ENCODE measurements around the gene SORCS2. TPM values are rescaled to one million over a fixed set of nuclear protein-coding genes. Genes with fewer than 3 reads are reported as not detected.

SORCS2 gene
- total RNA-seq, 6 experiments from 2014 or later, result 0.18 to 6.2 (median 3.1) TPM

DNA sequence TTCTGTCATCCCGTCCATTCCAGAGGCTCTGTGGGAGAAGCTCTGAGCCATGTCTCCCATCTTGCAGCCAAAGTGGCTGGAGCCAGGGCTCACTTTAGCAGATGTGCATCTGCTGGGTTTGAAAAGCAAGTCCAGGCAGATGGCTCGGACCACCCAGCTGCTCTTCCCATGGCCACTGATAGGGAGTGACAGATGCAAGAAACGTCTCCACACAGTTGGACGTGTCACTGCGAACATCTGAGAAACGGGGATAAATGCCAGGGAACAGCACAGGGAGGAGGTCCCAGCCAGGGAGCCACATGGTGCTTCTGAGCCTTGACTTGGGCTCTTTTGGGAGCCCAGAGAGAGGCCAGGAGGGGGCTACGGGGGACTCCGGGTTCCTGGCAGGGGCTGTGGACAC, 505.0 kb downstream of the SORCS2 start:
- Histone ChIP-seq H3K27ac (no peak overlapping the region), H3K4me1 (no peaks in the 10 kb centered on the region), H3K4me3 (no peak overlapping the region), H3K36me3 (no peaks in the 10 kb centered on the region), H3K27me3 (no peaks in the 10 kb centered on the region), H3K9me3 (no peaks in the 10 kb centered on the region)
- intact Hi-C loops (cut with DNase I), result no loop called here
- ATAC-seq (no peak), DNase-seq (no peak)
- TF ChIP-seq POLR2A (IDR thresholded peaks at IDR 0.05), result no peak
- TF ChIP-seq, protein P1, sequence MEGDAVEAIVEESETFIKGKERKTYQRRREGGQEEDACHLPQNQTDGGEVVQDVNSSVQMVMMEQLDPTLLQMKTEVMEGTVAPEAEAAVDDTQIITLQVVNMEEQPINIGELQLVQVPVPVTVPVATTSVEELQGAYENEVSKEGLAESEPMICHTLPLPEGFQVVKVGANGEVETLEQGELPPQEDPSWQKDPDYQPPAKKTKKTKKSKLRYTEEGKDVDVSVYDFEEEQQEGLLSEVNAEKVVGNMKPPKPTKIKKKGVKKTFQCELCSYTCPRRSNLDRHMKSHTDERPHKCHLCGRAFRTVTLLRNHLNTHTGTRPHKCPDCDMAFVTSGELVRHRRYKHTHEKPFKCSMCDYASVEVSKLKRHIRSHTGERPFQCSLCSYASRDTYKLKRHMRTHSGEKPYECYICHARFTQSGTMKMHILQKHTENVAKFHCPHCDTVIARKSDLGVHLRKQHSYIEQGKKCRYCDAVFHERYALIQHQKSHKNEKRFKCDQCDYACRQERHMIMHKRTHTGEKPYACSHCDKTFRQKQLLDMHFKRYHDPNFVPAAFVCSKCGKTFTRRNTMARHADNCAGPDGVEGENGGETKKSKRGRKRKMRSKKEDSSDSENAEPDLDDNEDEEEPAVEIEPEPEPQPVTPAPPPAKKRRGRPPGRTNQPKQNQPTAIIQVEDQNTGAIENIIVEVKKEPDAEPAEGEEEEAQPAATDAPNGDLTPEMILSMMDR (IDR thresholded peaks at IDR 0.05), result no peak
- WGBS (ENCODE audit: insufficient coverage, low coverage, low lambda C conversion rate, missing lambda C conversion rate), result 60% methylated on average over 3 of the region's 8 CpGs

DNA sequence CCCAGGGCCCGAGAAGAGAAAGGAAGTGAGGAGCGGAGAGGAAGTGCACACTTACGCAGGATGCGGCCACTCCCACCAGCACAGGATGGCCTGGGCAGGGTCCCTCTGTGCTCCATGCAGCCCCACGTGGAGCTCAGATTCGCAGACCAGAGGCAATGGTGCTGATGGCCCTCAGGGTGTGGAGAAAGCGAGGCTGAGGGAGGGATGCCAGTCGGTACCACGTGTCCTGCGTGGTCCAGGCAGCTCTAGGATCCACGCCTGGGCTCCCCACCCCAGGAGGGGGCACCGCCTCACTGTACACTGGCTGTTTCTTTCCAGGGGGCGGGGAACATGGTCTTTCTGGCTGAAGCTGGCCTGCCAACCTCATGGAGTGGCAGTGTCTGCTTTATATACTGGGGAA, 505.5 kb downstream of the SORCS2 start:
- intact Hi-C loops (cut with DNase I), result no loop called here
- H3K4me3 ChIP-seq, result no peak overlapping the region
- no peak overlapping the region for H3K27ac ChIP-seq
- H3K36me3 ChIP-seq, result no peaks in the 10 kb centered on the region
- TF ChIP-seq POLR2A (IDR thresholded peaks at IDR 0.05), result no peak
- TF ChIP-seq, protein P1 (IDR thresholded peaks at IDR 0.05), result no peak
- 20% methylated on average over 1 of the region's 13 CpGs for WGBS (ENCODE audit: insufficient coverage, low coverage, low lambda C conversion rate, missing lambda C conversion rate)
- H3K9me3 ChIP-seq, result no peaks in the 10 kb centered on the region
- ATAC-seq (no peak), DNase-seq (no peak)
- H3K4me1 ChIP-seq, result no peaks in the 10 kb centered on the region
- H3K27me3 ChIP-seq, result no peaks in the 10 kb centered on the region

DNA sequence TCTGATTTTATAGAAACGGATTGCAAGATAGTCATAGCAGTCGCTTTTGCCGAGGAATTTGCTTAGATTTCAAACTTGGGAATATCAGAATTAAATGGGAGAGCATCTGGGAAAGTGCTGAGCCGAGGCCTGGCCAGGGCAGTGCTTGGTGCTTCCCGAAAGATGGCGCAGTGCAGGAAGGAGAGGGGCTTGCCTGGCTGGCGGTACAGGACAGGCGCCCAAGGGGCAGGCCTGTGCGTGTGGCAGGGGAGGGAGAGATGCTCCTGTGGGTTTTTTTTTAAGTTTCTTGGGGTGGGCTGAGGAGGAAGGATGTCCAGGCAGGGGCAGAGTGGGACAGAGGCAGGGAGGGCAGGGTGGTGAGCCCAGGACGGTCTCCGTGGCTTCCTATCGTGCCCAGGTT, 506.2 kb downstream of the SORCS2 start:
- 75% methylated on average over 12 of the region's 12 CpGs for WGBS (ENCODE audit: insufficient coverage, low coverage, low lambda C conversion rate, missing lambda C conversion rate)
- intact Hi-C loops (cut with DNase I), result no loop called here
- H3K27ac ChIP-seq, result no peak overlapping the region
- ATAC-seq (no peak), DNase-seq (no peak)
- no peaks in the 10 kb centered on the region for H3K36me3 ChIP-seq
- H3K27me3 ChIP-seq, result no peaks in the 10 kb centered on the region
- TF ChIP-seq, protein P1 (IDR thresholded peaks at IDR 0.05), result no peak
- TF ChIP-seq POLR2A (IDR thresholded peaks at IDR 0.05), result no peak
- H3K4me1 ChIP-seq, result no peaks in the 10 kb centered on the region
- no peak overlapping the region for H3K4me3 ChIP-seq
- no peaks in the 10 kb centered on the region for H3K9me3 ChIP-seq

DNA sequence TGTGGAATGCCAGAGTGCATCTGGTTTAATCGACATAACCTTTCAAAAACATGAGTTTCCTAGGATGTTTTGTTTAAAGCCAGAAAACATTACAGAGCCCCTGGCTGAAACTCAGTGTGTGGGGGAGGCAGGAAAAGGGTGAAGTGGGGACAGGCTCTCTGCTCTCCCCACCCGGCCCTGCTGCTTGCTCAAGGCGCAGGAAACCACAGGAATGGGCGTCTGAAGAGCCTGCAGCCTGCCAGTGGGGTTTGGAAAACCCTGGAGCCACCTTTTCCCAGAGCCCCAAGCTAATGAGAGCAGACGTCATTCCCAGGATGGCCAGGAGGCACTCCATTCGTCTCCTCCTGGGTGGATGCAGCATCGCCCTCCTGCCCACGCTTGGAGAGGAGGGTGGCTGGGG, 506.7 kb downstream of the SORCS2 start:
- H3K36me3 ChIP-seq, result no peaks in the 10 kb centered on the region
- no peak for ATAC-seq
- intact Hi-C loops (cut with DNase I), result no loop called here
- no peaks in the 10 kb centered on the region for H3K27me3 ChIP-seq
- no peak overlapping the region for H3K27ac ChIP-seq
- H3K4me3 ChIP-seq, result no peak overlapping the region
- WGBS (ENCODE audit: insufficient coverage, low coverage, low lambda C conversion rate, missing lambda C conversion rate), result 44% methylated on average over 4 of the region's 8 CpGs
- no peak for DNase-seq
- no peaks in the 10 kb centered on the region for H3K4me1 ChIP-seq
- no peaks in the 10 kb centered on the region for H3K9me3 ChIP-seq
- no peak for TF ChIP-seq POLR2A (IDR thresholded peaks at IDR 0.05)
- TF ChIP-seq, protein P1 (IDR thresholded peaks at IDR 0.05), result no peak

DNA sequence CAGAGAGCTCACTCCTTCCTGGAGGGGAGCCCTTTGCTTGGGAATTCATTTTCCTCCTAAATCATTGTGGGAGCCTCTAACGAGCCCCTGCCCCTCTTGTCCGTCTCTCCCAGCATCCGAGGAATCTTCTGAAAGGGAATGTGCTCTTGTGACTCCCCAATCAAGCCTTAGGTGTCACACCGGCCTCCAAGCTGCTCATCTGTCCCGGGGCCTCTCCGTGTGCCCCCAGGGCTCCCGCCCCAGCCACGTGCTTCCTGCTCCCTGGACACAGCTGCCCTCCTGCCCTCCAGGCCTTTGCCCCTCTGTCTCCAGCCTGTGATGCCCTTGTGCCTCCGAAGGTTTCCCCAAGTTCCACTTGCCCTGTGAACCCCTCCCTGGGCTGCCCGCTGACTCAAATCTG, 507.5 kb downstream of the SORCS2 start:
- Histone ChIP-seq H3K27ac (no peak overlapping the region), H3K4me3 (no peak overlapping the region), H3K9me3 (no peaks in the 10 kb centered on the region), H3K27me3 (no peaks in the 10 kb centered on the region), H3K4me1 (no peaks in the 10 kb centered on the region), H3K36me3 (no peaks in the 10 kb centered on the region)
- intact Hi-C loops (cut with DNase I), result no loop called here
- ATAC-seq (no peak), DNase-seq (no peak)
- WGBS (ENCODE audit: insufficient coverage, low coverage, low lambda C conversion rate, missing lambda C conversion rate), result 72% methylated on average over 7 of the region's 10 CpGs
- TF ChIP-seq POLR2A (IDR thresholded peaks at IDR 0.05), result no peak
- TF ChIP-seq, protein P1 (IDR thresholded peaks at IDR 0.05), result no peak

Data from right lobe of liver (tissue), 6 donors.